ENCODE results near the gene TRAPPC14. TPM values are rescaled to one million over a fixed set of nuclear protein-coding genes. Genes with fewer than 3 reads are reported as not detected.

TRAPPC14 gene
- total and polyA plus RNA-seq, 3 experiments from 2014 or later: 3.4 to 33.2 (median 30.5) TPM

DNA sequence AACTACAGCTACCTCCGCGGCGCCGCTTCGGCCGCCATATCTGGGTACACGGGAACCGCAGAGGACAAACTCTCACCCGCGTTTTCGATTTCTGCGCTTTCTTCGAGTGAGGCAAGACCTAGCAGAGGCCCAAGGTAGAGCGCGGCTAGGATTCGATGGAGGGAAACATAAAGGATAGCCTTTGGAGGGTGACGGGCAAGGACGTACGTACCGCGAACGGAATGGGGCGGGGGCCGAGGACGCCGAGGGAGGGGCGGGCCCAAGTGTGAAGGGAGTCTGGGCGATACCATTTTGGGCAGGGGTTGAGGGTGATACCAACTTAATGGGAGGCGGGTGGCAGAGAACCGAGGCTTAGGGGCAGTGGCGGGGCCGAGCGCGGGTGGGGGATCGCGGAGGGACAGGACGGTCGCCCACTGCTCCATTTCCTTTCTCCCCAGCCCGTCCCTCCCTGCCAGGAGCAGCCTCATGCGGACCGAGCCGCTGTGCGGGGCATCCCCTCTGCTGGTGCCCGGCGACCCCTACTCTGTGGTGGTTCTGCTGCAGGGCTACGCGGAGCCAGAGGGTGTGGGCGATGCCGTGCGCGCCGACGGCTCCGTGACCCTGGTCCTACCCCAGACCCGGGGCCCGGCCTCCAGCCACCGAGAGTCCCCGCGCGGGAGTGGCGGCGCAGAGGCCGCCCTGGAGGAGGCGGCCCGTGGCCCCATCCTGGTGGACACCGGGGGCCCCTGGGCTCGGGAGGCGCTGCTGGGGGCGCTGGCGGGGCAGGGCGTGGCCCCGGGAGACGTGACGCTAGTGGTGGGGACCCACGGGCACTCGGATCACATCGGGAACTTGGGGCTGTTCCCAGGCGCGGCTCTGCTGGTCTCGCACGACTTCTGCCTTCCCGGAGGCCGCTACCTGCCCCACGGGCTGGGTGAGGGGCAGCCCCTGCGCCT is 31.3 kb downstream of the TRAPPC14 start, which contains the start of gene MBLAC1:
Gene MBLAC1, plus strand, starts transcription at position 37 of the 935 bp plus-strand sequence. Its CDS starts 429 bp downstream, at position 466.
- POLR2A ChIA-PET: interaction anchor here (0.7 to 4.7 kb wide), 6 partner anchors 16 to 302 kb away, joined by 3 to 50 read pairs (median 4); partner anchors contain the start of genes AP4M1, LAMTOR4, MCM7 and ZCWPW1
- H3K4me1 ChIP-seq (ENCODE audit: insufficient read depth, low read length): peaks cover 29% of the 10 kb centered on the region
- DNase-seq: peak; percentile 88 to 93 (median 90)
- peak within 1 kb of the TSS; percentile 94 to 100 (median 99) for H3K4me3 Mint-ChIP-seq
- CTCF ChIA-PET: interaction anchor here (1.0 to 3.9 kb wide), 11 partner anchors 10 to 214 kb away, joined by 3 to 19 read pairs (median 4); partner anchors contain the start of genes AP4M1, MCM7, PVRIG and TRIM4
- H3K27ac ChIP-seq (ENCODE audit: low read depth, low read length): peak within 1 kb of the TSS; percentile 98
- peak within 1 kb of the TSS; percentile 96 to 100 (median 98) for H3K27ac Mint-ChIP-seq
- no peaks in the 10 kb centered on the region for H3K9me3 Mint-ChIP-seq
- H3K4me1 Mint-ChIP-seq: peaks cover 27 to 57% (median 34%) of the 10 kb centered on the region in 3 donors
- H3K36me3 ChIP-seq (ENCODE audit: insufficient read depth, low read length): no peaks in the 10 kb centered on the region
- peak within 1 kb of the TSS; percentile 90 for H3K4me3 ChIP-seq (ENCODE audit: low read length)
- peaks cover 0 to 33% (median 3%) of the 10 kb centered on the region in 3 donors for H3K36me3 Mint-ChIP-seq
- H3K27me3 Mint-ChIP-seq: peaks cover 0 to 2% of the 10 kb centered on the region in 2 donors
- H3K27me3 ChIP-seq (ENCODE audit: insufficient read depth, low read length, poor library complexity, severe bottlenecking): no peaks in the 10 kb centered on the region
- no peaks in the 10 kb centered on the region for H3K9me3 ChIP-seq (ENCODE audit: low read length)

DNA sequence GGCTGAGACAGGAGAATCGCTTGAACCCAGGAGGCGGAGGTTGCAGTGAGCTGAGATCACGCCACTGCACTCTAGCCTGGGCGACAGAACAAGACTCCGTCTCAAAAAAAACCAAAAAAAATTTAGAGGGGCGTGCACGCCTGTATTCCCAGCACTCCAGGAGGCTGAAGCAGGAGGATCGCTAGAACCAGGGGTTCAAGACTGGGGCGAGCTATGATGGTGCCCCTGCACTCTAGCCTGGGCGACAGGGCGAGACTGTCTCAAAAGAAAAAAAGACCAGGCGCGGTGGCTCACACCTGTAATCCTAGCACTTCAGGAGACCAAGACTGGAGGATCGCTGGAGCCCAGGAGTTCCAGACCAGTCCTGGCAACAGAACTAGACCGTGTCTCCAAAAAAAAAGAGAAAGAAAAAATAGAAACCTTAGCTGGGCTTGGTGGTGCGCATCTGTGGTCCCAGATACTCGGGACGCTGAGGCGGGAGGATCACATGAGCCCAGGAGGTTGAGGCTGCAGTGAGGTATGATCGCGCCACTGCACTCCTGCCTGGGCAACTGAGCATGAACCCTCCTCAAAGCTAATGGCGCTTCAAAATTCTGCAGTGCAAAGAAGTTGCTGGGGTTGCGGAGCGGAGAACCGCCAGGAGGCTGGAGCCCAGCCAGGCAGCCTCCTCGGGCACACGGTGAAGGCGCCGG is 32.1 kb downstream of the TRAPPC14 start:
- H3K9me3 Mint-ChIP-seq: no peaks in the 10 kb centered on the region
- H3K4me3 ChIP-seq (ENCODE audit: low read length): peak overlapping the region; percentile 90
- H3K27ac ChIP-seq (ENCODE audit: low read depth, low read length): peak overlapping the region; percentile 98
- CTCF ChIA-PET: interaction anchor here (1.0 to 2.9 kb wide), 9 partner anchors 9 to 207 kb away, joined by 3 to 17 read pairs (median 4); partner anchors contain the start of genes AP4M1, MCM7, PVRIG and TRIM4
- peaks cover 26 to 57% (median 30%) of the 10 kb centered on the region in 3 donors for H3K4me1 Mint-ChIP-seq
- peak overlapping the region; percentile 94 to 100 (median 99) for H3K4me3 Mint-ChIP-seq
- peaks cover 27% of the 10 kb centered on the region for H3K4me1 ChIP-seq (ENCODE audit: insufficient read depth, low read length)
- peak overlapping the region; percentile 96 to 100 (median 98) for H3K27ac Mint-ChIP-seq
- no peaks in the 10 kb centered on the region for H3K9me3 ChIP-seq (ENCODE audit: low read length)
- peaks cover 0 to 2% of the 10 kb centered on the region in 2 donors for H3K27me3 Mint-ChIP-seq
- H3K36me3 ChIP-seq (ENCODE audit: insufficient read depth, low read length): no peaks in the 10 kb centered on the region
- POLR2A ChIA-PET: interaction anchor here (0.7 to 4.7 kb wide), 6 partner anchors 15 to 302 kb away, joined by 3 to 50 read pairs (median 4); partner anchors contain the start of genes AP4M1, LAMTOR4, MCM7 and ZCWPW1
- no peaks in the 10 kb centered on the region for H3K27me3 ChIP-seq (ENCODE audit: insufficient read depth, low read length, poor library complexity, severe bottlenecking)
- H3K36me3 Mint-ChIP-seq: peaks cover 0 to 36% (median 3%) of the 10 kb centered on the region in 3 donors
- no peak for DNase-seq

DNA sequence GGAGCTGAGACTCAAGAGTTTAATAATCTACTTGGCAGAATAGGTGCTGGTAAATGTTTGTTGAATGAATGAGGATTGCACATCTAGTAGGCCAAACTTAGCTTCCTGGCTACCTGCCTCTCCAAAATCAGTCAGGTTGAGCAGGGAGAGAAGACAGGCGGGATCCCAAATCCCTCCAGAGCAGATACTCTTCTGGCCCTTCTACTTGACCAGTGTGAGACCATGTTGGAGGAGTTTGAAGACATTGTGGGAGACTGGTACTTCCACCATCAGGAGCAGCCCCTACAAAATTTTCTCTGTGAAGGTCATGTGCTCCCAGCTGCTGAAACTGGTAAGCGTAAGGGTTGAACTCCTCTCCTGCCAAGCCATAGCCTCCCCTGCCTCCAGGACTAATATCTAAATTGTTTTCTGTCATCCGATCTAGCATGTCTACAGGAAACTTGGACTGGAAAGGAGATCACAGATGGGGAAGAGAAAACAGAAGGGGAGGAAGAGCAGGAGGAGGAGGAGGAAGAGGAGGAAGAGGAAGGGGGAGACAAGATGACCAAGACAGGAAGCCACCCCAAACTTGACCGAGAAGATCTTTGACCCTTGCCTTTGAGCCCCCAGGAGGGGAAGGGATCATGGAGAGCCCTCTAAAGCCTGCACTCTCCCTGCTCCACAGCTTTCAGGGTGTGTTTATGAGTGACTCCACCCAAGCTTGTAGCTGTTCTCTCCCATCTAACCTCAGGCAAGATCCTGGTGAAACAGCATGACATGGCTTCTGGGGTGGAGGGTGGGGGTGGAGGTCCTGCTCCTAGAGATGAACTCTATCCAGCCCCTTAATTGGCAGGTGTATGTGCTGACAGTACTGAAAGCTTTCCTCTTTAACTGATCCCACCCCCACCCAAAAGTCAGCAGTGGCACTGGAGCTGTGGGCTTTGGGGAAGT is 34.0 kb downstream of the TRAPPC14 start:
- Histone ChIP-seq H3K27ac (ENCODE audit: low read depth, low read length) (peak overlapping the region; percentile 57), H3K4me3 (ENCODE audit: low read length) (no peak overlapping the region), H3K27me3 (ENCODE audit: insufficient read depth, low read length, poor library complexity, severe bottlenecking) (no peaks in the 10 kb centered on the region), H3K4me1 (ENCODE audit: insufficient read depth, low read length) (peaks cover 30% of the 10 kb centered on the region), H3K36me3 (ENCODE audit: insufficient read depth, low read length) (no peaks in the 10 kb centered on the region), H3K9me3 (ENCODE audit: low read length) (no peaks in the 10 kb centered on the region)
- peak overlapping the region in 7 of 8 donors; percentile 29 to 97 (median 69) for H3K27ac Mint-ChIP-seq
- H3K4me3 Mint-ChIP-seq: peak overlapping the region; percentile 11 to 99 (median 94)
- H3K27me3 Mint-ChIP-seq: peaks cover 0 to 2% of the 10 kb centered on the region in 2 donors
- no peaks in the 10 kb centered on the region for H3K9me3 Mint-ChIP-seq
- DNase-seq: no peak
- POLR2A ChIA-PET: interaction anchor here (1.0 to 4.7 kb wide), 4 partner anchors 23 to 47 kb away, joined by 3 to 50 read pairs (median 3); partner anchors contain the start of genes AP4M1 and MCM7
- peaks cover 35 to 58% (median 42%) of the 10 kb centered on the region in 3 donors for H3K4me1 Mint-ChIP-seq
- H3K36me3 Mint-ChIP-seq: peaks cover 0 to 42% (median 3%) of the 10 kb centered on the region in 3 donors
- CTCF ChIA-PET: interaction anchor here (0.9 to 2.9 kb wide), 4 partner anchors 8 to 66 kb away, joined by 3 to 17 read pairs (median 4); partner anchors contain the start of genes AP4M1, LAMTOR4 and MCM7

- H3K27ac Mint-ChIP-seq: peak overlapping the region in 3 of 8 donors; percentile 36 to 93 (median 72)
- peaks cover 42 to 62% (median 47%) of the 10 kb centered on the region in 3 donors for H3K4me1 Mint-ChIP-seq
- peaks cover 28% of the 10 kb centered on the region for H3K4me1 ChIP-seq (ENCODE audit: insufficient read depth, low read length)
These were observed 36.0 kb downstream of the TRAPPC14 start for GRCh38 chr7:100122568-100122967.

DNA sequence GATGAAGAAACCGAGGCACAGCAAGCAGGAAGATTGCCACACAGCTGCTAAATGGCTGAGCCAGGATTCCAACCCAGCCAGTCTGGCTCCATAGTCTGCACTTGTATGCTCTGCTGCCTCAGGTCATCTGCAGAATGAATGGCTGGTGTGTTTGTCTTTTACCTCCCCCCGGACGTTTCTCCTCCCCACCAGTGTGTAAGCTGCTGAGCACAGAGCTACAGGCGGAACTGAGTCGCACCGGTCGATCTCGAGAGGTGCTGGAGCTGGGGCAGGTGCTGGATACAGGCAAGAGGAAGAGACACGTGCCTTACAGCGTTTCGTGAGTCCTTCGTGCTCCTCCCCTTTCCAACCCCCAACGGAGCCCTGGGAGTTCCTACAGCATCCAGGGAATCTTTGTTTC is 36.5 kb downstream of the TRAPPC14 start:
- H3K4me3 ChIP-seq (ENCODE audit: low read length): no peak overlapping the region
- no peak for DNase-seq
- peaks cover 41 to 60% (median 47%) of the 10 kb centered on the region in 3 donors for H3K4me1 Mint-ChIP-seq
- no peaks in the 10 kb centered on the region for H3K27me3 ChIP-seq (ENCODE audit: insufficient read depth, low read length, poor library complexity, severe bottlenecking)
- H3K36me3 ChIP-seq (ENCODE audit: insufficient read depth, low read length): no peaks in the 10 kb centered on the region
- CTCF ChIA-PET: interaction anchor here (0.8 to 1.2 kb wide), 2 partner anchors 9 to 19 kb away, joined by 3 read pairs; no protein-coding TSS in a partner anchor
- H3K4me3 Mint-ChIP-seq: peak overlapping the region in 1 of 7 donors; percentile 70
- peak overlapping the region in 2 of 8 donors; percentile 63 to 72 for H3K27ac Mint-ChIP-seq
- no peaks in the 10 kb centered on the region for H3K9me3 Mint-ChIP-seq
- no peak overlapping the region for H3K27ac ChIP-seq (ENCODE audit: low read depth, low read length)
- peaks cover 0 to 2% of the 10 kb centered on the region in 2 donors for H3K27me3 Mint-ChIP-seq
- peaks cover 28% of the 10 kb centered on the region for H3K4me1 ChIP-seq (ENCODE audit: insufficient read depth, low read length)
- no peaks in the 10 kb centered on the region for H3K9me3 ChIP-seq (ENCODE audit: low read length)
- POLR2A ChIA-PET: interaction anchor here (0.6 kb wide), 1 partner anchor 21 kb away, joined by 3 read pairs; no protein-coding TSS in a partner anchor
- peaks cover 0 to 48% (median 3%) of the 10 kb centered on the region in 3 donors for H3K36me3 Mint-ChIP-seq

More at GRCh38 chr7:100122568-100122967, 36.0 kb downstream of the TRAPPC14 start:
- ChIA-PET CTCF (interaction anchor here (0.8 to 1.3 kb wide), 4 partner anchors 8 to 285 kb away, joined by 3 to 4 read pairs (median 3); no protein-coding TSS in a partner anchor), POLR2A (no interaction called here)
- H3K9me3 Mint-ChIP-seq: no peaks in the 10 kb centered on the region
- H3K27me3 ChIP-seq (ENCODE audit: insufficient read depth, low read length, poor library complexity, severe bottlenecking): no peaks in the 10 kb centered on the region
- H3K9me3 ChIP-seq (ENCODE audit: low read length): no peaks in the 10 kb centered on the region
- no peak overlapping the region for H3K27ac ChIP-seq (ENCODE audit: low read depth, low read length)
- no peak for DNase-seq
- peak overlapping the region in 1 of 7 donors; percentile 70 for H3K4me3 Mint-ChIP-seq
- no peak overlapping the region for H3K4me3 ChIP-seq (ENCODE audit: low read length)
- H3K36me3 ChIP-seq (ENCODE audit: insufficient read depth, low read length): no peaks in the 10 kb centered on the region
- peaks cover 0 to 2% of the 10 kb centered on the region in 2 donors for H3K27me3 Mint-ChIP-seq
- peaks cover 0 to 49% (median 3%) of the 10 kb centered on the region in 3 donors for H3K36me3 Mint-ChIP-seq

- H3K27ac Mint-ChIP-seq: peak overlapping the region; percentile 96 to 100 (median 99)
- DNase-seq: no peak
- Histone ChIP-seq H3K4me3 (ENCODE audit: low read length) (peak overlapping the region; percentile 99), H3K27ac (ENCODE audit: low read depth, low read length) (peak overlapping the region; percentile 94), H3K9me3 (ENCODE audit: low read length) (no peaks in the 10 kb centered on the region), H3K4me1 (ENCODE audit: insufficient read depth, low read length) (peaks cover 28% of the 10 kb centered on the region), H3K36me3 (ENCODE audit: insufficient read depth, low read length) (no peaks in the 10 kb centered on the region), H3K27me3 (ENCODE audit: insufficient read depth, low read length, poor library complexity, severe bottlenecking) (no peaks in the 10 kb centered on the region)
- peaks cover 0 to 44% (median 7%) of the 10 kb centered on the region in 3 donors for H3K36me3 Mint-ChIP-seq
- peaks cover 35 to 49% (median 47%) of the 10 kb centered on the region in 3 donors for H3K4me1 Mint-ChIP-seq
- no peaks in the 10 kb centered on the region for H3K9me3 Mint-ChIP-seq
- ChIA-PET CTCF (interaction anchor here (1.2 to 2.1 kb wide), 4 partner anchors 9 to 732 kb away, joined by 3 to 17 read pairs (median 6); partner anchors contain the start of genes AP4M1, MCM7 and SLC12A9), POLR2A (interaction anchor here (0.5 to 1.6 kb wide), 7 partner anchors 10 to 450 kb away, joined by 3 to 18 read pairs (median 4); partner anchors contain the start of genes AP4M1, LAMTOR4, MCM7 and ZCWPW1)
- peak overlapping the region; percentile 95 to 99 (median 97) for H3K4me3 Mint-ChIP-seq
- no peaks in the 10 kb centered on the region for H3K27me3 Mint-ChIP-seq
These were observed 37.8 kb downstream of the TRAPPC14 start for GRCh38 chr7:100120733-100121036.

All from CD8-positive, alpha-beta memory T cell (primary cell).